Esophagus (tissue), 2 donors: ENCODE measurements around the gene FBXO31. TPM values are rescaled to one million over a fixed set of nuclear protein-coding genes. Genes with fewer than 3 reads are reported as not detected.

ENCODE experiments used
- H3K27ac ChIP-seq, 2 donors: one replicate each; pipeline ENCODE4 v1.5.1; 2013; ENCODE audit warnings: low read depth in 2 of 2, mild to moderate bottlenecking in 2 of 2, inconsistent platforms in 1 of 2, low read length in 1 of 2, moderate library complexity in 1 of 2
- H3K27me3 ChIP-seq, 2 donors: one replicate each; pipeline ENCODE4 v1.6.1; 2013; ENCODE audit warnings: low read length in 2 of 2, control low read depth in 1 of 2, mild to moderate bottlenecking in 1 of 2; ENCODE audit not compliant: insufficient read depth in 2 of 2, control insufficient read depth in 1 of 2
- H3K36me3 ChIP-seq, 2 donors: one replicate each; pipeline ENCODE4 v1.6.1; 2013; ENCODE audit warnings: low read length in 1 of 2; ENCODE audit not compliant: control insufficient read depth in 2 of 2, insufficient read depth in 2 of 2
- H3K4me1 ChIP-seq, 2 donors: one replicate each; pipeline ENCODE4 v1.6.1; 2013; ENCODE audit warnings: low read length in 1 of 2; ENCODE audit not compliant: control insufficient read depth in 2 of 2, insufficient read depth in 2 of 2
- H3K4me3 ChIP-seq, 2 donors: one replicate each; pipeline ENCODE4 v1.5.1; 2013; ENCODE audit warnings: low read length in 2 of 2, mild to moderate bottlenecking in 2 of 2, low read depth in 1 of 2, moderate library complexity in 1 of 2
- H3K9me3 ChIP-seq, 2 donors: one replicate each; pipeline ENCODE4 v1.6.1; 2013; ENCODE audit warnings: mild to moderate bottlenecking in 2 of 2, low read depth in 1 of 2, low read length in 1 of 2, moderate library complexity in 1 of 2; ENCODE audit not compliant: control insufficient read depth in 2 of 2, insufficient read depth in 1 of 2
- WGBS, 2 donors: extraction: QIAGEN DNeasy Blood & Tissue Kit; methylation state at CpG; one replicate each; pipeline ENCODE4 v1.1.7; 2013; 5-methylcytosine and 5-hydroxymethylcytosine counted together
- polyA plus RNA-seq, 2 donors: library from polyadenylated mRNA; stranded (reverse); fragments of 200-250 nt; gene quantifications; one replicate each; pipeline ENCODE4 v1.2.3, GENCODE V29; 2013
- donor health status: healthy with polysubstance abuse.
- donor health status: Bipolar disorder and iron deficiency.

The FBXO31 gene
- polyA plus RNA-seq, 2 donors: 10.4 to 12.5 TPM

DNA sequence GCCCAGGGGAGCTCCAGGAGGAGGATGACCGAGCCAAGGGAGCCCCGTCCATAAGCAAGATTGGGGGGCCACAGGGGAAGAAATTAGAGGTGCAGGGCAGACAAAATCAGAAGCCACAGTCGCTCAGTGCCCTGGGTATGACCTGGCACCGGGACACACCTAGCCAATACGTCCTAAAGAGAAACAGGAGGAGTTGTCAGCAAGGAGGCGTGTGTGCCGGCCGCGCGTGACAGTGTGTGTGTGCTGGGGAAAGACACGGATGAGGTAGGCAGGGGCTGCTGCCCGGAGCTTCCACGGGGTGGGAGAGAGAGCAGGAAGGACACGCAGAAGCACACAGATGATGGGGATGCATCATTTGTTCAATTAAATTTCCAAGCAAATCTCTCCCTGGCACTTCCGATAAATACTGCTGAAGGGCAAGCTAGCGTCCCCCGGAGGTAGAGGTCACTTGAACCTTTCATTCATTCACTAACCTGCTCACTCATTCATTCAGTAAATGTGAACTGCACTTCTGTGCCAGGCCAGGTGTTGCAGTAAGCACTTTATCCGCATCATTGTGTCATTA is 104.4 kb downstream of the FBXO31 start:
- no peak overlapping the region for H3K4me3 ChIP-seq
- WGBS, 2 donors: 70 to 74% methylated on average over 18 of the region's 18 CpGs
- no peaks in the 10 kb centered on the region for H3K36me3 ChIP-seq
- no peak overlapping the region for H3K27ac ChIP-seq
- H3K9me3 ChIP-seq: no peaks in the 10 kb centered on the region
- H3K4me1 ChIP-seq: peaks cover 0 to 6% of the 10 kb centered on the region in 2 donors
- no peaks in the 10 kb centered on the region for H3K27me3 ChIP-seq

- Histone ChIP-seq H3K27ac (no peak overlapping the region), H3K4me3 (no peak overlapping the region), H3K9me3 (no peaks in the 10 kb centered on the region), H3K27me3 (no peaks in the 10 kb centered on the region), H3K4me1 (peaks cover 0 to 6% of the 10 kb centered on the region in 2 donors), H3K36me3 (no peaks in the 10 kb centered on the region)
- WGBS, 2 donors: 41 to 43% methylated on average over 38 of the region's 38 CpGs
These were observed 105.1 kb downstream of the FBXO31 start for GRCh38 chr16:87278191-87279093.

Other genes with a start within 250 kb of the FBXO31 start
- 1 to 10 TPM; 3.4 to 3.8 TPM for gene C16orf95, start 66.4 kb downstream of the FBXO31 start, polyA plus RNA-seq
- gene MAP1LC3B, start 8.6 kb upstream of the FBXO31 start, polyA plus RNA-seq: 10 to 100 TPM; 28.1 to 41.2 TPM
- gene ZCCHC14, start 109.2 kb upstream of the FBXO31 start, polyA plus RNA-seq: 1 to 10 TPM; 6.8 to 8.0 TPM
- gene JPH3, start 218.7 kb upstream of the FBXO31 start, polyA plus RNA-seq: under 1 TPM; 0.04 to 0.19 TPM